DOHH2 (cell line): Measurements from ENCODE around the gene OPTC.

ENCODE experiments used
- EZH2phosphoT487 ChIP-seq: fragments of 200-600 bp; sonication (generic); IDR thresholded peaks from 2 replicates; pipeline ENCODE4 v1.6.1; 2017; ENCODE audit warnings: borderline replicate concordance, mild to moderate bottlenecking, antibody characterized with exemption, low read length, moderate library complexity, mixed read lengths
- TF ChIP-seq, protein P1 (sequence below): fragments of 200-600 bp; sonication (generic); IDR thresholded peaks from one replicate; pipeline ENCODE4 v1.5.1; 2014; ENCODE audit warnings: antibody characterized with exemption, mild to moderate bottlenecking, low read depth, low read length; ENCODE audit not compliant: poor library complexity, severe bottlenecking

DNA sequence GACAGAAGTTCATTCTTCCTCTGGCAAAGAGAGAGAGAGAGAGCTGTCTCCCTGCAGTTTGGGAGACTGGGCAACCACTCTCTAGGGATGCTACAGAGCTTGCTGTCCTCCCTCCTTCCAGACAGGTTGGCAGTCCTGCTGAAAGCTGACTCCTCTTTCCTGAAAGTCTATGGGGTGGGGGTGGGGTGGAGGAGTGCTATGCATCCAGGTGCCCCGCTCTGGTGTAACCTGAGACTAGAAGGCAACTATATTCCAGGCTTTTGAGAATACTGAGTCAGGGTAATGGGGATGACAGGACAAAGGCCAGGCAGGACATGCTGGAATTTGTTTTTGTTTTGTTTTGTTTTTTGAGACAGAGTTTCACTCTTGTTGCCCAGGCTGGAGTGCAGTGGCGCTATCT lies 55.4 kb downstream of the OPTC start:
- TF ChIP-seq, protein P1, sequence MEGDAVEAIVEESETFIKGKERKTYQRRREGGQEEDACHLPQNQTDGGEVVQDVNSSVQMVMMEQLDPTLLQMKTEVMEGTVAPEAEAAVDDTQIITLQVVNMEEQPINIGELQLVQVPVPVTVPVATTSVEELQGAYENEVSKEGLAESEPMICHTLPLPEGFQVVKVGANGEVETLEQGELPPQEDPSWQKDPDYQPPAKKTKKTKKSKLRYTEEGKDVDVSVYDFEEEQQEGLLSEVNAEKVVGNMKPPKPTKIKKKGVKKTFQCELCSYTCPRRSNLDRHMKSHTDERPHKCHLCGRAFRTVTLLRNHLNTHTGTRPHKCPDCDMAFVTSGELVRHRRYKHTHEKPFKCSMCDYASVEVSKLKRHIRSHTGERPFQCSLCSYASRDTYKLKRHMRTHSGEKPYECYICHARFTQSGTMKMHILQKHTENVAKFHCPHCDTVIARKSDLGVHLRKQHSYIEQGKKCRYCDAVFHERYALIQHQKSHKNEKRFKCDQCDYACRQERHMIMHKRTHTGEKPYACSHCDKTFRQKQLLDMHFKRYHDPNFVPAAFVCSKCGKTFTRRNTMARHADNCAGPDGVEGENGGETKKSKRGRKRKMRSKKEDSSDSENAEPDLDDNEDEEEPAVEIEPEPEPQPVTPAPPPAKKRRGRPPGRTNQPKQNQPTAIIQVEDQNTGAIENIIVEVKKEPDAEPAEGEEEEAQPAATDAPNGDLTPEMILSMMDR: no peak
- TF ChIP-seq EZH2phosphoT487: no peak
